Epithelial cell of proximal tubule (primary cell): ENCODE data around the gene WDR74. TPM values are rescaled to one million over a fixed set of nuclear protein-coding genes. Genes with fewer than 3 reads are reported as not detected.
A peak's percentile ranks its signal among the peaks of the same experiment; 100 is the strongest.

Source experiments
- DNase-seq: peaks from one replicate; pipeline ENCODE4 v3.0.0-alpha.2; 2011; ENCODE audit warnings: low read depth
- H3K4me3 ChIP-seq: 2 replicates; pipeline ENCODE4 v1.5.1; 2011; ENCODE audit warnings: low read depth, mild to moderate bottlenecking, low read length
- total RNA-seq: library from RNA; depleted of rRNA; stranded (reverse); fragments of >200 nt; gene quantifications from 2 replicates; pipeline ENCODE4 v1.2.3, GENCODE V29; 2015
- TF ChIP-seq, protein P1 (sequence below): conservative IDR thresholded peaks from 2 replicates; pipeline ENCODE4 v1.5.1; 2012; ENCODE audit warnings: low read depth, mild to moderate bottlenecking, low read length

The WDR74 gene
- total RNA-seq, 1 donor from 2014 or later, result 55.3 TPM

DNA sequence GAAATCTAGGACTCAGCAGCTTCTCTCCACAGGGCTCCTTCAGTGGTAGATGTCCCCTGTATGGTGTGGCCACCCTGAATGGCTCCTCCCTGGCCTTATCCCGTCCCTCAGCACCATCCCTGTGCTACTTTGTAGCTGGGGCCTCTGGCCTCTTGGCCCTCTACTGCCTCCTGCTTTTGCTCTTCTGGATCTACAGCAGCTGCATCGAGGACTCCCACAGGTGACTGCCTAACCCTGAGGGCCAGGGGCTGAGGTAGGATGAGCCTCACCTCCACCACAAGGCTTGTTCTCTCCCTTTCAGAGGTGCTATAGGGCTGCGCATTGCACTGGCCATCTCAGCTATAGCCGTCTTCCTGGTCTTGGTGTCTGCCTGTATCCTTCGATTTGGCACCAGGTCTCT lies 50.4 kb downstream of the WDR74 start:
- H3K4me3 ChIP-seq, result no peak overlapping the region
- TF ChIP-seq, protein P1, sequence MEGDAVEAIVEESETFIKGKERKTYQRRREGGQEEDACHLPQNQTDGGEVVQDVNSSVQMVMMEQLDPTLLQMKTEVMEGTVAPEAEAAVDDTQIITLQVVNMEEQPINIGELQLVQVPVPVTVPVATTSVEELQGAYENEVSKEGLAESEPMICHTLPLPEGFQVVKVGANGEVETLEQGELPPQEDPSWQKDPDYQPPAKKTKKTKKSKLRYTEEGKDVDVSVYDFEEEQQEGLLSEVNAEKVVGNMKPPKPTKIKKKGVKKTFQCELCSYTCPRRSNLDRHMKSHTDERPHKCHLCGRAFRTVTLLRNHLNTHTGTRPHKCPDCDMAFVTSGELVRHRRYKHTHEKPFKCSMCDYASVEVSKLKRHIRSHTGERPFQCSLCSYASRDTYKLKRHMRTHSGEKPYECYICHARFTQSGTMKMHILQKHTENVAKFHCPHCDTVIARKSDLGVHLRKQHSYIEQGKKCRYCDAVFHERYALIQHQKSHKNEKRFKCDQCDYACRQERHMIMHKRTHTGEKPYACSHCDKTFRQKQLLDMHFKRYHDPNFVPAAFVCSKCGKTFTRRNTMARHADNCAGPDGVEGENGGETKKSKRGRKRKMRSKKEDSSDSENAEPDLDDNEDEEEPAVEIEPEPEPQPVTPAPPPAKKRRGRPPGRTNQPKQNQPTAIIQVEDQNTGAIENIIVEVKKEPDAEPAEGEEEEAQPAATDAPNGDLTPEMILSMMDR, result no peak
- no peak for DNase-seq

DNA sequence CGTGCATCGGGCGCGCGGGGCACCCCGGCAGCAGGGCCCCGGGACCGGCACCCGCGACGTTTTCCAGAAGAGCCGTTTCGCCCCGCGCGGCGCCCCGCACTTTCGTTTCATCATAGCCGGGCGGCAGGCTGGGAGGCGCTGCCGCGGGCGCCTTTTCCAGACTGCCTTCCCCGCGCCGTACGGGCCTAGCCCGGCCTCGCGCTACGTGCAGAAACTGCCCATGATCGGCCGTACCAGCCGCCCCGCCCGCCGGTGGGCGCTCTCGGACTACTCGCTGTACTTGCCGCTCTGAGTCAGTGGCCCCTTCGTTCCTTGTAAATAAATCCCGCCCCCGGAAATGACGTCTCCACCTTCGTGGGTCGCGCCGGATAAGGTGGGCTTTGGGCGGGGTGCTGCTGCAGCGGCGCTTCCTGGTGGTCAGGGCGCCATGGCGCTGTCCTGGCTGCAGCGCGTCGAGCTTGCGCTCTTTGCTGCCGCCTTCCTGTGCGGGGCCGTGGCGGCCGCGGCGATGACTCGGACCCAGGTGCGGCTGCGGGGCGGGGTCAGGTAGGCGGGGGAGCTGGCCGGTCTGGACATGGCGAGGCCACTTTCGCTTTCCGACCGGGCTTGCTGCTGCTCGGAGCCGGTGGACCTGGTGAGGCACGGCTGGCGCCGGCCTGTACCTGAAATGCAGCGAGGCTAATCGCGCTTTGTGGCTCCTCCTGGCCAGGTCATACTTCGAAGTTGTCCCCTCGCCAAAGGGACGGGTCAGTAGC lies 52.2 kb downstream of the WDR74 start, which contains the start of gene TMEM179B:
TMEM179B (plus strand) TSS at position 398 of the 755 bp plus-strand sequence; CDS start at position 428, 30 bp downstream.
- TF ChIP-seq, protein P1, result peak; percentile 63
- peak within 1 kb of the TSS; percentile 93 for H3K4me3 ChIP-seq
- DNase-seq, result peak; percentile 69

DNA sequence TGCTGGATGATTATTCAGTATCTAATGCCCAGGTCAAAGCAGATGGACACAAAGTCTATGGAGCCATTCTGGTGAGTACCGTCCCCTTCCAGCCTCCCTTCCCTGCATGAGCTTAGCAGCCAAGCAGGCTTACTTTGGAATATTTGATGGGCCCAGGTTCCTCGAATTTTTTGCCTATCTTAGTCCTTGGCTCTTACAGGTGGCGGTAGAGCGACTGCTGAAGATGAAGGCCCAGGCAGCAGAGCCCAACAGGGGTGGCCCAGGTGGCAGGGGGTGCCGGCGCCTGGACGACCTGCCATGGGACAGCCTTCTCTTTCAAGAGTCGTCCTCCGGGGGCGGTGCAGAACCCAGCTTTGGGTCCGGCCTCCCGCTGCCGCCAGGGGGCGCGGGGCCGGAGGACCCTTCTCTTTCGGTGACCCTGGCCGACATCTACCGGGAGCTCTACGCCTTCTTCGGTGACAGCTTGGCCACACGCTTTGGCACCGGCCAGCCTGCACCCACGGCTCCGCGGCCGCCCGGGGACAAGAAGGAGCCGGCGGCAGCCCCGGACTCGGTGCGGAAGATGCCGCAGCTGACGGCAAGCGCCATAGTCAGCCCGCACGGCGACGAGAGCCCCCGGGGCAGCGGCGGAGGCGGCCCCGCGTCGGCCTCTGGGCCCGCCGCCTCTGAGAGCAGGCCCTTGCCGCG lies 52.9 kb downstream of the WDR74 start:
- no peak for DNase-seq
- TF ChIP-seq, protein P1, result peak; percentile 93
- peak overlapping the region; percentile 93 for H3K4me3 ChIP-seq

Other genes with a start within 250 kb of the WDR74 start
- 9.4 and 10.1 TPM in 2 replicates for gene TUT1, start 248.1 kb downstream of the WDR74 start, total RNA-seq
- 109 and 153 TPM in 2 replicates for gene MTA2, start 237.7 kb downstream of the WDR74 start, total RNA-seq
- 29.7 and 31.8 TPM in 2 replicates for gene EML3, start 226.8 kb downstream of the WDR74 start, total RNA-seq
- 1.2 and 1.4 TPM in 2 replicates for gene ROM1, start 226.3 kb downstream of the WDR74 start, total RNA-seq
- 43.6 and 67.7 TPM in 2 replicates for gene B3GAT3, start 217.6 kb downstream of the WDR74 start, total RNA-seq
- 191 and 281 TPM in 2 replicates for gene GANAB, start 193.0 kb downstream of the WDR74 start, total RNA-seq
- gene INTS5, start 186.3 kb downstream of the WDR74 start, total RNA-seq, result 19.4 and 26.5 TPM in 2 replicates
- gene C11orf98, start 174.4 kb downstream of the WDR74 start, total RNA-seq, result 125 and 129 TPM in 2 replicates
- gene CSKMT, start 174.3 kb downstream of the WDR74 start, total RNA-seq, result 21.0 and 26.3 TPM in 2 replicates
- gene UQCC3, start 167.9 kb downstream of the WDR74 start, total RNA-seq, result 18.6 and 27.9 TPM in 2 replicates
- 2.2 and 3.0 TPM in 2 replicates for gene LBHD1, start 167.3 kb downstream of the WDR74 start, total RNA-seq
- 162 and 235 TPM in 2 replicates for gene UBXN1, start 160.5 kb downstream of the WDR74 start, total RNA-seq
- gene LRRN4CL, start 150.1 kb downstream of the WDR74 start, total RNA-seq, result not detected in 2 replicates
- gene BSCL2, start 132.2 kb downstream of the WDR74 start, total RNA-seq, result 42.1 and 96.6 TPM in 2 replicates
- gene GNG3, start 131.9 kb downstream of the WDR74 start, total RNA-seq, result not detected in 2 replicates
- gene HNRNPUL2, start 112.1 kb downstream of the WDR74 start, total RNA-seq, result 8.0 and 8.5 TPM in 2 replicates
- gene TTC9C, start 111.1 kb downstream of the WDR74 start, total RNA-seq, result 35.7 and 39.1 TPM in 2 replicates
- gene ZBTB3, start 85.4 kb downstream of the WDR74 start, total RNA-seq, result 10.6 and 16.8 TPM in 2 replicates
- 88.2 and 137 TPM in 2 replicates for gene POLR2G, start 78.0 kb downstream of the WDR74 start, total RNA-seq
- gene TAF6L, start 68.2 kb downstream of the WDR74 start, total RNA-seq, result 12.4 and 26.8 TPM in 2 replicates
- gene TMEM179B, start 52.2 kb downstream of the WDR74 start, total RNA-seq, result 52.8 and 97.7 TPM in 2 replicates
- 51.1 and 58.9 TPM in 2 replicates for gene TMEM223, start 47.6 kb downstream of the WDR74 start, total RNA-seq
- gene NXF1, start 34.1 kb downstream of the WDR74 start, total RNA-seq, result 49.4 and 56.3 TPM in 2 replicates
- gene STX5, start 7.5 kb downstream of the WDR74 start, total RNA-seq, result 21.2 and 28.6 TPM in 2 replicates
- not detected in 2 replicates for gene TEX54, start 6.7 kb downstream of the WDR74 start, total RNA-seq
- 97.4 and 219 TPM in 2 replicates for gene SLC3A2, start 41.3 kb upstream of the WDR74 start, total RNA-seq
- gene CHRM1, start 81.8 kb upstream of the WDR74 start, total RNA-seq, result not detected in 2 replicates
- gene SLC22A6, start 145.4 kb upstream of the WDR74 start, total RNA-seq, result not detected in 2 replicates
- gene SLC22A8, start 176.3 kb upstream of the WDR74 start, total RNA-seq, result not detected in 2 replicates